Fibroblast of lung (primary cell): ENCODE data around the gene NAGLU.

Experiments used
- EZH2 ChIP-seq: IDR thresholded peaks from 2 replicates; pipeline ENCODE4 v1.5.1; 2012; ENCODE audit warnings: low read length, control low read depth, mild to moderate bottlenecking; ENCODE audit errors: missing control alignments
- TF ChIP-seq, protein P1 (sequence below), 2 donors: IDR thresholded peaks in 1 of 2; conservative IDR thresholded peaks in 1 of 2; 1 replicate in 1 of 2; 2 replicates in 1 of 2; pipeline ENCODE4 v1.5.1; 2011 to 2012; ENCODE audit warnings: low read length in 2 of 2, control low read depth in 1 of 2, inconsistent platforms in 1 of 2, low read depth in 1 of 2, mild to moderate bottlenecking in 1 of 2

DNA sequence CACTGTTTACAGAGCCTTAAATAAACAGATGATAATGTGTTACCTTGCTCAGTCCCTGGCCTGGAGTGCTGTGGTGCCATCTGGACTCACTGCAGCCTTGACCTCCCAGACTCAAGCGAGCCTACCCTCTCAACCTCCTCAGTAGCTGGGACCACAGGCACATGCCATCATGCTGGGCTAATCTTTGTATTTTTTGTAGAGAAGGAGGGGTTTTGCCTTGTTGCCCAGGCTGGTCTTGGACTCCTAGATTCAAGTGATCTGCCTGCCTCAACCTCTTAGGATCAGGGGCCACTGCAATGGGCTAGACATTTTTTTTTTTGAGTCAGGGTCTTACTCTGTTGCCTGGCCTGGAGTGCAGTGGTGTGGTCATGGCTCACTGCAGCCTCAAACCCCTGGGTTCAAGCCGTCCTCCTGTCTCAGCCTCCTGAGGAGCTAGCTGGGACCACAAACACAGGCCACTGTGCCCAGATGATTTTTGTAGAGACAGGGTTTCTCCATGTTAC is 5.0 kb upstream of the NAGLU start:
- TF ChIP-seq, protein P1, sequence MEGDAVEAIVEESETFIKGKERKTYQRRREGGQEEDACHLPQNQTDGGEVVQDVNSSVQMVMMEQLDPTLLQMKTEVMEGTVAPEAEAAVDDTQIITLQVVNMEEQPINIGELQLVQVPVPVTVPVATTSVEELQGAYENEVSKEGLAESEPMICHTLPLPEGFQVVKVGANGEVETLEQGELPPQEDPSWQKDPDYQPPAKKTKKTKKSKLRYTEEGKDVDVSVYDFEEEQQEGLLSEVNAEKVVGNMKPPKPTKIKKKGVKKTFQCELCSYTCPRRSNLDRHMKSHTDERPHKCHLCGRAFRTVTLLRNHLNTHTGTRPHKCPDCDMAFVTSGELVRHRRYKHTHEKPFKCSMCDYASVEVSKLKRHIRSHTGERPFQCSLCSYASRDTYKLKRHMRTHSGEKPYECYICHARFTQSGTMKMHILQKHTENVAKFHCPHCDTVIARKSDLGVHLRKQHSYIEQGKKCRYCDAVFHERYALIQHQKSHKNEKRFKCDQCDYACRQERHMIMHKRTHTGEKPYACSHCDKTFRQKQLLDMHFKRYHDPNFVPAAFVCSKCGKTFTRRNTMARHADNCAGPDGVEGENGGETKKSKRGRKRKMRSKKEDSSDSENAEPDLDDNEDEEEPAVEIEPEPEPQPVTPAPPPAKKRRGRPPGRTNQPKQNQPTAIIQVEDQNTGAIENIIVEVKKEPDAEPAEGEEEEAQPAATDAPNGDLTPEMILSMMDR (conservative IDR thresholded peaks at IDR 0.05 in 1 of 2, IDR thresholded peaks at IDR 0.05 in 1 of 2; ENCODE audit: low read depth in 1 of 2, low read length in 2 of 2), result no peak
- no peak for TF ChIP-seq EZH2
